ENCODE results near the gene SH3BP5.

The SH3BP5 gene

DNA sequence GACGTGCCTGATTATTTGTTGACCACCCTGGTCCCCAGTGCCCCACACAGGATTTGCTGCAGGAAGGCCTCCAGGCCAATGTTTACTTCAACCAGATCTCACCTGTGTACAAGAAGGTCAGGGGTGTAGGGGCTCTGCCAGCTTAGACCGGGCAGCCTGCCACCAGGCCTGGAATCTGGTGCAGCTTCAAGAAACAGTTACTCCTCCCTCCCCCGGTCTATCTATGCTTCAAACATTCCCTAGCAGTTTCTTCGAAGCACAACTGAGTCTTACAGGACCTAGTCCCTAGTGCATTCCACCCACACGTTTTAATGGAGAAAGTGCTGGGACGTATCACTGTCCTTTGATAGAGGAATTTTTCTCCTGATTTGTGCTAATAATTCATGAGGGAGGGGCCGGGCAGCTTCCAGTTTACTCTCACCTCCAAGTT lies 8.0 kb downstream of the SH3BP5 start:
- FAIRE-seq: no peak

GRCh38 chr3:15323063-15323462 lies 9.3 kb downstream of the SH3BP5 start:
- no peak for FAIRE-seq

DNA sequence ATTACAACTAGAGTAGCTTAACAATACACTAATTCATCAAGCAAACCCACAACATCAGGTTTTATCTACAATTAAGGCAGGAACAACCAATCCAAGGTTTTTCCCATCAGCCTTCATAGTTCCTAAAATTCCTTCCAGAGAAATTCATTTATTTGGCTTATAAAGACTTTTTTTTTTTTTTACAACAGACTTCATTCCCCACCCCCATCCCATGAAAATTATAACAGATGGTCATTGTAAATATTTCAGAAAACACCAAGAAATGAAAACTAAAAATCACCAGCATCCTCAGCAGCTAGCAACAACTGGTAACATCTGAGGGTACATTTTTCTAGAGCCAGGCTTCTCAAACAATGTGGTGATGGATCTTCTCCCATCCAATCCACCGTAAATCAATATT lies 11.0 kb downstream of the SH3BP5 start:
- no peak for FAIRE-seq

DNA sequence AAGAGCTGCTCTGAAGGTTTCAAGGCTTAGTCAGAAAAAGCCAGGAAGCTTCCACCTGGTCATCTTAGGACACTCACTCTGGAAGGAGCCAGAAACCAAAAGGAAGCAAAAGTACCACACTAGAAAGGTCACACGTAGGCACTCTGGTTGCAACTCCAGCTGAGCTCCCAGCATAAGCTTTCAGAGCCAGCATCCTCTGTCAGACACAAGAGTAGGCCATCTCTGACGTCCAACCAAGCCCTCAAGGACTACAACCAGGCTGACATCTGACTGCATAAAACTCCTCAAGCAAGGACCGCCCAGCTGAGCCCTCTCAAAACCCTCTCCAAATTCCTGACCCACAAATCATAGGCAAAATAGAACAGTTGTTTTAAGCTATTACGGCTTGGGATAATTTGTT lies 12.8 kb downstream of the SH3BP5 start:
- FAIRE-seq: no peak

GRCh38 chr3:15319136-15319535 lies 13.2 kb downstream of the SH3BP5 start:
- no peak for FAIRE-seq

GRCh38 chr3:15318661-15319060 lies 13.7 kb downstream of the SH3BP5 start:
- FAIRE-seq: no peak

DNA sequence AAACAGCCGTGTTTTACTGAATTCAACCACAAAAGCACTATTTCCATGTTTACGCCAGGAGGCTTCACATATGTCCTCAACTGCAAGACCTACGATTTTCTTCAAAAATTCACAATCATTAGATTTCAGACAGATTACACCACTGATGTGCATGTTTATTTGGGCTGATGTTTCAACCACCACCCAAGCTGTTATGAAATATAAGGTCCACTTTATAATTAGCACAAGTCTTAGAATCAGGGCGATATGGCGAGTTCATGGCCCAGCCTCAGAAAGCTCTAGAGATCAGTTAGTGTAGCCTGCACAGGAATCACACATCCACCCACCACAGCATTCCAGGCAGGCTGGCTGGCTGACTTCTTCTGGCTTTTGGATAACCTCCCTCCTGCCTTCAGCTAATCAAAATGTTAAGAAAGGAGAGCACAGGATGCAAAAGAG lies 15.4 kb downstream of the SH3BP5 start:
- FAIRE-seq: no peak

DNA sequence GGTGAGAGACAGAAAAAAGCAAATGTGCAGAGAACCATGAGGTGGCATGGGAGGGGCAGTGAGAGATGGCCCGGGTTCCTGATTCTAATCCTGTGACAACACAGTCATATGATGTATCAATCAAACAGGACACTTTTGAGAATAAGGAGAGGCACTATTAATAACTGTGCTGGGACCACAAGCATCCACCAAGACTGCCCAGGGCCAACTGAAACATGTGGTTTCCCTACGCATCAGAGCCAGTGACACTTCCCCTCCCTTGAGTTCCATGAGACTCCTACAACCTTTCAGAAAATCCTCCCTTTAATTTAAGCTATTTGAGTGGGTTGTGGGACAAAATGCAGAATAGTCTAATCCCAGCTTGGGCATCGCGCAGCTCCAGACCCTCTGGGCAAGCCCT lies 17.4 kb downstream of the SH3BP5 start:
- FAIRE-seq: no peak

- FAIRE-seq: no peak
These were observed 18.1 kb downstream of the SH3BP5 start for GRCh38 chr3:15314276-15314675.

DNA sequence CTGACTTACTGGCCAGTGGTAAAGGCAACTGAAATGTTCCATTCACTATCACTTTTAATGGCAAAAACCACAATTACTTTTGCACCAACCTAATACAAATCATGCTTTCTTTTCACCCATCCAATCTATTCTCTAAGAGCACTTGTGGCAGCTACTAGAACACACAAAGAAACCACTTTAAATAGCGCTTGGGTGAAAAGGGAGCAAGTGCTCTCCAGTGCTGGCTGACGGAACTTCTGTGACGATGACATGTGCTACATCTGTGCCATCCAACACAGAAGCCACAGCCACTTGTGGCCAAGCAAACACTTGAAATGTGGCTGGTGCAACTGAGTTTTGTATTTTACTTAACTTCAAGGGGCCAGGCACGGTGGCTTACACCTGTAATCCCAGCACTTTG lies 18.9 kb downstream of the SH3BP5 start:
- no peak for FAIRE-seq

- FAIRE-seq: no peak
These were observed 19.8 kb downstream of the SH3BP5 start for GRCh38 chr3:15312550-15312949.

- FAIRE-seq: no peak
These were observed 21.7 kb downstream of the SH3BP5 start for GRCh38 chr3:15310491-15311370.

DNA sequence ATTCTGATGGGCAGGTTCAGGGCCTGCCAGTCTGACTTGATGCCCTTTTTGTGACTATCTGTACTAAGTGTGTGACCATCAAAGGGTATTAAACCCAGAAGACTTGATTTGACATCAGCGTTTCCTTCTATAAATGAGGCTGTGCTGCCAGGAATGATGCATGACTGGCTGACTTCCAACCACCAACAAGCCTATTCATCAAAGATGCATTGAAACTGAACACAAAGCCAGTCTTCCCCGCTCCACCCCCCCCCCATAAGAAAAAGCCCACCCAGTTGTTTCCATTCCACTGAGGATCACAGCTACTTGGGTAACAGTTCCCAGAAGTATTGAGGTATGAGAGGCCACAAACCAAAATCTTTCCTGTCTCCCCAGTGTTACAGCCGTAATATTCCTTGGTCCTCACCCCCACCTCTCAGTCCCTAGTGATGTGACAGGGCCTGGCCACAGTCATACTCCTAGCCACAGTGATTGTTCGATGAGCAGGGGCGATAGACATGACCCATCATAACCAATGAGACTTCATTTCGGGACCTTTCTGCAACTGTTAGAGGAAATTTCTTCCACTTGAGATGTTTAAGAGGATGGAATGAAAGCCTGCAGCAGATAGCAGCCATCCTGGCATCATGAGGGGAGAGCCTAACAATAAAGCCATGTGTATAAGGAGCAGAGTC lies 22.6 kb downstream of the SH3BP5 start:
- no peak for FAIRE-seq

GRCh38 chr3:15307580-15307979 lies 24.8 kb downstream of the SH3BP5 start:
- FAIRE-seq: no peak

- no peak for FAIRE-seq
These were observed 25.4 kb downstream of the SH3BP5 start for GRCh38 chr3:15306979-15307359.

- FAIRE-seq: no peak
These were observed 27.0 kb downstream of the SH3BP5 start for GRCh38 chr3:15305359-15305844.

DNA sequence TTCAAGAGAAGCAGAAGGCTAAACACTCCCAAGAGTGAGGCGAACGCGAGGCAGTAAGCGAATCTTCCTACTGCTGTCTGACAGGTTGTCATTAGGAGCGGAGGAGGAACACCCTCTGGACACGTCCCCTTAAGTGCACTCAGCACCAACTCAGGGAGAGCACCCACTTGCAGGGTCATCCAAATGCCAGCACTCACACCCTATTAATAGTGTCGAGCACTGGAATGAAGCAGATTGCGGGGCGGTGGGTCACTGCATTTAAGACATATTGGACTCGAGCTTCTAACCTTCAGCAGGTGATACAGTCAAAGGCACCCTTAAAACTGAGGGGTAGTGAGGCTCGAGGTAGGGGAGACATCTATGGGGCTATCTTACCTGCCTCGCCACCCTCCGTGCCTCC lies 28.7 kb downstream of the SH3BP5 start:
- FAIRE-seq: no peak

DNA sequence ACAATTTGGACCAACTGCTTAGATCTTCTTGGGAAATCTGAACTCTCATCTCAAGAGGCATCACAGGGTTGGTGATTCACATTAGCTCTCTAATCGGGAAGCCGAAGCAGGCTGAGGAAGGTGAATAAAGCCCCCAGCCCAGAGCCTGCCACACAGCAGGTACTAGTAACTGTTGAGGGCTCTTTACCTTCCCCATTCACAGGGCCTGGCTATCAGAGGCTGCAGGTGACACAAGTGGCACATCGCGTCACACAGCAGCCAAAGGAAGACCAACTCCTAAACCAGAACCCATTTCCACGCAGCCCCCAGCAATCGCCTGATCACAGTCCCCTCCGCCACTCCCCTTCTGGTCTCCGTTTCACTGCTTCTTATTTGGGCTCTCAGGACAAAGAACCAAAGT lies 29.2 kb downstream of the SH3BP5 start:
- FAIRE-seq: no peak

- FAIRE-seq: no peak
These were observed 30.6 kb downstream of the SH3BP5 start for GRCh38 chr3:15301761-15302160.

DNA sequence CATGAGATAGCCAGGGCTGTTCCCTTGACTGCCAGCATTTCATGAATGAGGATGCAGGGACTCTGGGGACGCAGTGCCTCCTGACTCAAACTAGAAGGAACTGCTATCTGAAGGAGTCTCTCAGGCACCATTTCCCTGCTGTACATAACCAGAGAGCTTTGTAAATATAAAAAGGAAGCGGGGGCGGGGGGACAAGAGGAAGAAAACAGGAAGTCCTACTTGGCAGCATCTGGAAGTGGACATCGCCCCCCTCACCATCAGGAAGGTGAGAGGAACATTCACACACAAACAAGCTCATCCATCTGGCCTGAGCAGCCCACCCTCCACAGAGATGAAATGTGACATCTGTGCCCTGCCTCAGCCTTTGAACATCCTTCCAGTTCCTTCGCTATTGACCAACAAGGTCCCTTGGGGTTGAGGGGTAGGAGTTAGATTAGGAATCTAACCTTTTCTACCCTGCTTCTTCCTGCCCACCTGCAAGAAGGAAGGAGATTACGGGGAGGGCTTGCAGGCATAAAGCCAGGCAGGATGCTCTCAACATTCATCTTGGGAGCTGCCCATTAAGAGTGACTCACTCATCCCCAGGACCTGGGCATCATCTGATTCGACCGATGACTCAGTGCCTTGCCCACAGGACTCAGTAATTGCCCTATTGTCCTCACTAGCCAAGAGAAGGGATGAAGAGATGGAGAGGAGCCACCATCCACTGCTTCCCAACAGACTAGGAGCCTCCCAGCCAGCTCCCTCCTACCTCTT lies 31.9 kb downstream of the SH3BP5 start:
- no peak for FAIRE-seq

- FAIRE-seq: no peak
These were observed 33.4 kb downstream of the SH3BP5 start for GRCh38 chr3:15299036-15299435.

DNA sequence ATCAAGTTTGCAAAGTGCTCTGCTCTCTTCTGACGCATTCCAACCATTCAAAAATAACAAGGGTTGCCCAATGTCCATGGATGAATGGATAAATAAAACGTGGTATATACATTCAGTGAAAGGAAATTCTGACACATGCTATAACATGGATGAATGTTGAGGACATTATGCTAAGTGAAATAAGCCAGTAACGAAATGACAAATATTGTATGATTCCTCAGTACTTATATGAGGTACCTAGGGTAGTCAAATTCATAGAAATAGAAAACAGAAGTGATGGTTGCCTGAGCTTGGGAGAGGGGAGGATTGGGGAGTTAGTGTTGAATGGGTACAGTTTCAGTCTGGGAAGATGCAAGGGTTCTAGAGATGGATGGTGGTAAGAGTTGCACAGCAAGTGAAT lies 33.9 kb downstream of the SH3BP5 start:
- no peak for FAIRE-seq

DNA sequence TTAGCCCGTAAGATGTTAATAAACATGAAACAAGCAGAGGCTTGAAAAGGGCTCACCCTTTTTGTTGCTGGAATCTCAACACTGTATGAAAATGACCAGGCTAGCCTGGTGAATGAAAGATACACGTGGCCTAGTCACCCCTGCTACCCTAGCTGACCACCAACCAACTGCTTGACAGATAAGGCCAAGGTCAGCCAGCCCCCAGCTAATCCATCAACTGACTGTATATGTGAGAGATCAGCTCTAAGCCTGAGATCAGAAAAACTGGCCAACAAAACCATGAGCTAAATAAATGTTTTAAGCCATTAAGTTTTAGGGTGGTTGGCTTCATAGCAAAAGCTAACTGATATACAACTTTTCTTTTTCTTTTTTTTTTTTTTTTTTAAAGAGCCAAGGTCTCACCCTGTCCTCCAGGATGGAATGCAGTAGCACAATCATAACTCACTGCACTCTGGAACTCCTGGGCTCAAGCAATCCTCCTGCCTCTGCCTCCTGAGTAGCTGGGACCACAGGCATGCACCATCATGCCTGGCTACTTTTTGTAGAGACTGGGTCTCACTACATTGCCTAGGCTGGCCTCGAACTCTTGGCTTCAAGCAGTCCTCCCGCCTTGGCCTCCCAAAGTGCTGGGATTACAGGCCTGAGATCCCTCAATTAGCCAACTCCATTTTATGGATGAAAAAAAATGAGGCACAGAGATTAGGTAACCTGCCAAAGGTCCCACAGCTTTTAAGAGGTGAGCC lies 34.6 kb downstream of the SH3BP5 start:
- no peak for FAIRE-seq

Measured in endometrium (tissue), 2 donors.